Tibial nerve (tissue), 3 donors: ENCODE results near the gene ASMTL.

Source experiments
- POLR2A ChIP-seq, 2 donors: fragments of 450-650 bp; IDR thresholded peaks; one replicate each; pipeline ENCODE4 v1.6.1; 2017; ENCODE audit warnings: antibody characterized with exemption in 2 of 2, mild to moderate bottlenecking in 2 of 2, moderate library complexity in 2 of 2
- TF ChIP-seq, protein P1 (sequence below), 5 experiments: fragments of 200-600 bp in 3 of 5; fragments of 450-650 bp in 2 of 5; sonication (generic) in 3 of 5; IDR thresholded peaks; one replicate each; pipeline ENCODE4 v1.5.1; 2016 to 2019; ENCODE audit warnings: antibody characterized with exemption in 5 of 5, mild to moderate bottlenecking in 3 of 5, moderate library complexity in 2 of 5

DNA sequence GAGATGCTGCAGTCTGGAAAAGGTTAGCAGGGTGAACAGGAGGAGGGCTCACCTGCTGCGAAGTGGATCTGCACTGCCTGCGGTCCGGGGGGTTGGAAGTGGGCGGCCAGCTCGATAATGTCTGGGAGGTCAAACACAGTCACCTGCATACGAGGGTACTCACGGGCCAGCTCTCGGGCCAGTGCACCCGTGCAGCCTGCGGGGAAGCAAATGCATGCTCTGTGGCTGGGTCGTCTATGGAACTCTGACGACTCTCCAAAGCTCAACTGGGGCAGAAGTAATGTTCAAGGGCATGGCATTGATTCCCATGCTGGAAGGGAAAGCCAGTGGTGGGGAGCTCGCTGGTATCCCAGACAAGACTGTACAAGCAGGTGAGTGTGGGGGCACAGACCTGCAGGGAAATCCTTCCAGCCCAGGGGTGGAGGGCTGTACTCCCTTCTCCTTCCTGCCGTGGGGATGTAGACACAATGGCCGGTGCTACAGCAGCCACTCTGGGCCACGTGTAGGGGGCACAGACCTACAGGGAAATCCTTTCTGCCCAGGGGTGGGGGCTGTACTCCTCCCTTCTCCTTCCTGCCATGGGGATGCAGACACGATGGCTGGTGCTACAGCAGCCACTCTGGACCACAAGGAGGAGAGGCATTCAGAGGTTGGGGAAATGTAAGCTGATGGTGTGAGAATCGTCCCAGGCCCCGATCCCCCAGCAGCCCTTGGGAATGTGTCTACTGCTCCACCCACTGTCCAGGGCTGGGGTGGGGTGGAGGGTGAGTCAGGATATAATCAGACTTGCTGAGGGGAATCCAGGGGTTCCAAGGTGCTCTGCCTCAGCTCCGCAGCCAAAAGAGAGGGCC, 34.6 kb downstream of the ASMTL start:
- TF ChIP-seq, protein P1, sequence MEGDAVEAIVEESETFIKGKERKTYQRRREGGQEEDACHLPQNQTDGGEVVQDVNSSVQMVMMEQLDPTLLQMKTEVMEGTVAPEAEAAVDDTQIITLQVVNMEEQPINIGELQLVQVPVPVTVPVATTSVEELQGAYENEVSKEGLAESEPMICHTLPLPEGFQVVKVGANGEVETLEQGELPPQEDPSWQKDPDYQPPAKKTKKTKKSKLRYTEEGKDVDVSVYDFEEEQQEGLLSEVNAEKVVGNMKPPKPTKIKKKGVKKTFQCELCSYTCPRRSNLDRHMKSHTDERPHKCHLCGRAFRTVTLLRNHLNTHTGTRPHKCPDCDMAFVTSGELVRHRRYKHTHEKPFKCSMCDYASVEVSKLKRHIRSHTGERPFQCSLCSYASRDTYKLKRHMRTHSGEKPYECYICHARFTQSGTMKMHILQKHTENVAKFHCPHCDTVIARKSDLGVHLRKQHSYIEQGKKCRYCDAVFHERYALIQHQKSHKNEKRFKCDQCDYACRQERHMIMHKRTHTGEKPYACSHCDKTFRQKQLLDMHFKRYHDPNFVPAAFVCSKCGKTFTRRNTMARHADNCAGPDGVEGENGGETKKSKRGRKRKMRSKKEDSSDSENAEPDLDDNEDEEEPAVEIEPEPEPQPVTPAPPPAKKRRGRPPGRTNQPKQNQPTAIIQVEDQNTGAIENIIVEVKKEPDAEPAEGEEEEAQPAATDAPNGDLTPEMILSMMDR (IDR thresholded peaks at IDR 0.05), result no peak
- TF ChIP-seq POLR2A (IDR thresholded peaks at IDR 0.05), result no peak
